ENCODE data around the gene LCP2.

LCP2 gene

GRCh38 chr5:170296036-170296934 lies 1.3 kb downstream of the LCP2 start:
- H3K4me3 ChIP-seq (ENCODE audit: low read length): peak overlapping the region; percentile 71
- no peak for TF ChIP-seq ZNF274 (IDR thresholded peaks at IDR 0.05; ENCODE audit: low read depth, low read length)

- no peak for TF ChIP-seq ZNF274 (IDR thresholded peaks at IDR 0.05; ENCODE audit: low read depth, low read length)
Measured at GRCh38 chr5:170294556-170294955, 3.0 kb downstream of the LCP2 start.

GRCh38 chr5:170294057-170294456 lies 3.5 kb downstream of the LCP2 start:
- TF ChIP-seq ZNF274 (IDR thresholded peaks at IDR 0.05; ENCODE audit: low read depth, low read length): no peak
- H3K4me3 ChIP-seq (ENCODE audit: low read length): no peak overlapping the region

More at GRCh38 chr5:170294556-170294955, 3.0 kb downstream of the LCP2 start:
- H3K4me3 ChIP-seq (ENCODE audit: low read length): no peak overlapping the region

GRCh38 chr5:170293273-170293672 lies 4.3 kb downstream of the LCP2 start:
- TF ChIP-seq ZNF274 (IDR thresholded peaks at IDR 0.05; ENCODE audit: low read depth, low read length): no peak
- no peak overlapping the region for H3K4me3 ChIP-seq (ENCODE audit: low read length)

GRCh38 chr5:170292179-170293104 lies 5.1 kb downstream of the LCP2 start:
- no peak for TF ChIP-seq ZNF274 (IDR thresholded peaks at IDR 0.05; ENCODE audit: low read depth, low read length)
- H3K4me3 ChIP-seq (ENCODE audit: low read length): no peak overlapping the region

- no peak for TF ChIP-seq ZNF274 (IDR thresholded peaks at IDR 0.05; ENCODE audit: low read depth, low read length)
- H3K4me3 ChIP-seq (ENCODE audit: low read length): no peak overlapping the region
Measured at GRCh38 chr5:170290498-170290897, 7.1 kb downstream of the LCP2 start.

GRCh38 chr5:170289764-170290163 lies 7.8 kb downstream of the LCP2 start:
- H3K4me3 ChIP-seq (ENCODE audit: low read length): no peak overlapping the region
- no peak for TF ChIP-seq ZNF274 (IDR thresholded peaks at IDR 0.05; ENCODE audit: low read depth, low read length)

GRCh38 chr5:170289121-170289520 lies 8.5 kb downstream of the LCP2 start:
- no peak for TF ChIP-seq ZNF274 (IDR thresholded peaks at IDR 0.05; ENCODE audit: low read depth, low read length)
- no peak overlapping the region for H3K4me3 ChIP-seq (ENCODE audit: low read length)

- no peak overlapping the region for H3K4me3 ChIP-seq (ENCODE audit: low read length)
- no peak for TF ChIP-seq ZNF274 (IDR thresholded peaks at IDR 0.05; ENCODE audit: low read depth, low read length)
Measured at GRCh38 chr5:170288551-170288950, 9.0 kb downstream of the LCP2 start.

- no peak overlapping the region for H3K4me3 ChIP-seq (ENCODE audit: low read length)
- no peak for TF ChIP-seq ZNF274 (IDR thresholded peaks at IDR 0.05; ENCODE audit: low read depth, low read length)
Measured at GRCh38 chr5:170288151-170288550, 9.4 kb downstream of the LCP2 start.

GRCh38 chr5:170287532-170287931 lies 10.0 kb downstream of the LCP2 start:
- no peak overlapping the region for H3K4me3 ChIP-seq (ENCODE audit: low read length)
- TF ChIP-seq ZNF274 (IDR thresholded peaks at IDR 0.05; ENCODE audit: low read depth, low read length): no peak

- H3K4me3 ChIP-seq (ENCODE audit: low read length): no peak overlapping the region
- no peak for TF ChIP-seq ZNF274 (IDR thresholded peaks at IDR 0.05; ENCODE audit: low read depth, low read length)
Measured at GRCh38 chr5:170286386-170286925, 11.1 kb downstream of the LCP2 start.

GRCh38 chr5:170285181-170285580 lies 12.4 kb downstream of the LCP2 start:
- TF ChIP-seq ZNF274 (IDR thresholded peaks at IDR 0.05; ENCODE audit: low read depth, low read length): no peak
- no peak overlapping the region for H3K4me3 ChIP-seq (ENCODE audit: low read length)

- H3K4me3 ChIP-seq (ENCODE audit: low read length): no peak overlapping the region
- TF ChIP-seq ZNF274 (IDR thresholded peaks at IDR 0.05; ENCODE audit: low read depth, low read length): no peak
Measured at GRCh38 chr5:170284231-170284630, 13.3 kb downstream of the LCP2 start.

All from GM08714 (cell line).